T47D (cell line): Measurements from ENCODE around the gene RADIL.

Experiments used
- DNase-seq, 2 experiments: peaks; one replicate each; pipeline versions ENCODE4 v3.0.0 to v3.0.0-alpha.2; 2011 to 2012; ENCODE audit warnings: low read depth in 1 of 2, low spot score in 1 of 2
- JUND ChIP-seq: IDR thresholded peaks from 2 replicates; pipeline ENCODE4 v1.6.1; 2012; ENCODE audit warnings: low read depth
- in situ Hi-C: cut with HindIII; loops from 2 replicates; pipeline ENCODE4 v1.10.0; 2016; ENCODE audit warnings: low sequenced_read_pairs, low pct_unique_long_range_greater_than_20kb

RADIL gene

DNA sequence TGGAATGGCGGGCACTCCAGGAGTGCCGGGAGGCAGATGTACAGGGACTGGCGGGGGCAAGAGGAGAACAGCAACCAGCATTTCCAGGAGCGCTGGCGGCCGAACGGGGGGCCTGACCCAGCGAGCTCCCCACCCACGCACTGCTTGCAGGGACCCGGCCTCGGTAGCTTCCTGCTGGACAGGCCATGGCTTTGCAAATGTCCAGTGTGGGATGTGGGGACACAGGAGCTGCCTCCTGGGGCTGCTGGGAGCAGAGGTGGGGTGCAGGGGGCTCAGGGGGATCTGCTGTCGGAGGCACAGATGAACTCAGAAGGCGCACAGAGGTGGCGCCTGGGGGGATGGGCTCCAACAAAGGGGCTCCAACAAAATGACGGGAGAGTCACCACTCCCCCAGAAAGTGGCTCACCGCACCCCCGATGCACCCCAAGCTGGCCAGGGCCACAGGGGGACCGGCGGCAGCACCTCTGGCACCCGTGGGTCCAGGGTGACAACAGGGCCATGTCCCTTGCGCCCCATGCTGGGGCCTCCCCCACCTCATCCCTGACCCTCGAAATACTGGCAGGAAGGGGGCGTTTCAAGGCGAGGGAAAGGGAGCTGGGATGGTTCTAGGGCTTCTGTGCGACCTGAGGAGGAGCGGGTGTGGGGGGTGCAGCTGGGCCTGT lies 67.0 kb downstream of the RADIL start:
- no peak for TF ChIP-seq JUND
- no peak for DNase-seq
- in situ Hi-C loops, result no loop called here

DNA sequence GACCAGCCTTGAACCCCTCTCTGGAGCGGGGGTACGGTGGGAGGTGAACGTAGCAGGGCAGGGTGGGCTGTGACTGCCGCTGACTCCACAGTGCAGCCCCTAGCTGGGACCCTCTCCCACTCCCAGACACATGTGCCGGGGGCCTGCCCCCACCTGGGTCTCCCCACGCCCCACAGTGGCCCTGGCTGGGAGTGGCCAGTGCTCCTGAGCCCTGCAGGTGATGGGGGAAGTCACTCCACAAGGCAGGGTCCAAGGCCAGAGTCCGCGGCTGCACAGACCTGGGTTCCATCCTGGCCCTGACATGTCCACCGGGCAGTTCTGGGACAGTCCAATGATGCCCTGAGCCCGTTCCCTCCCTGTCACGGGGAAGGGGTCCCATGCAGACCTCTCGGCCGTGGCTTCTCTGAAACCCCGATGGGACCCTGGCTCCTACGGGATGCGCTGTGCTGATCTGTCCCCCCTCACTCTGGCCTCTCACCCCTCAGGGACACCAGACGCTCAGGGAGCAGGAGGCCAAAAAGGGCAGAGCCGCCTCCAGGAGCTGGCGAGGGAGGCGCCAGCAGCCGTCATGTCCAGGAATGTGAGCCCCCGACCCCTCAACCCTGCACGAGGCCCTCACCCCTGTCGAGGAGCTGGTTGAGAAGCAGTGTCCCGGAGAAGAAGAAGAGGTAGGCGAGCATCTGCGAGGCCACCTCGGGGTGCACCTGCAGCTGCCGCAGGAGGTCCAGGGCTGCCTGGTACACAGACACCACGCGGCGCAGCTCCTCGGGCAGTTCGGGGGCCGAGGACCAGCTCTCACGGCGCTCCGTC lies 67.7 kb downstream of the RADIL start:
- in situ Hi-C loops, result no loop called here
- TF ChIP-seq JUND, result no peak
- DNase-seq, result no peak

DNA sequence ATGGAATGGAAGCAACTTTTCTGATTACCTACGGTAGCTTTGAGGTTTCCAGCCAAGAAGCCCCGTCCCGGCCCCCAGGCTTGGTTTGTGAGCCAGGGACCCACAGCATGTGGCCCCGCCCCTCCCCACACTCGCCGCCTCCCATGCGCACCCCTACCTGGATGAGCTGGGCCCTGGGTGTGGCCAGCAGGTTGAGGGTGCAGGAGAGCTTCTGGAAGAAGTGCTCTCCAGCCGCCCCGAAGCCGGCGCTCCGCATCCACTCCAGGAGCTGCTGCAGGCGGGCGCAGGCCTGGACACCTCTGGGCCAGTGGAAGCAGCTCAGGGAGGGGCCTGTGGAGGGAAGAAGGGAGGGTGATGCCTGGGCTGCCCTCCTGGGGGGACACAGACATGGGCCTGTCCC lies 68.4 kb downstream of the RADIL start:
- no peak for TF ChIP-seq JUND
- in situ Hi-C loops, result no loop called here
- no peak for DNase-seq

DNA sequence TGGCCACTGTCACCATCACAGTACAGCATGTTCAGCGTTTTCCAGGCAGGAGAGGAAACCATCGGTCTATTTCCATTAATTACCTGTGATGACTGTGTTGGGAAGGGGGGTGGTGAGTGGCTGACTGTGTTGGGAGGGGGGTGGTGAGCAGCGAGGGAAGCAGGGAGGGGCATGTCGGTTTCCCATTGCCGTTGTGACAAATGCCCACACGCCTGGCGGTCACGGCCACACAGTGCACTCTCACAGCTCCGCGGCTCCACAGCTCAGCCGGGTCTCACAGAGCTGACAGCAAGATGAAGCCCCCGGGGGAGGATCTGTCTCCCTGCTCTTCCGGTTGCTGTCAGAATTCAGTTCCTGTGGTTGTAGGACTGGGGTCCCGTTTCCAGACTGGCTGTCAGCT lies 69.1 kb downstream of the RADIL start:
- no peak for DNase-seq
- in situ Hi-C loops, result no loop called here
- TF ChIP-seq JUND, result no peak

DNA sequence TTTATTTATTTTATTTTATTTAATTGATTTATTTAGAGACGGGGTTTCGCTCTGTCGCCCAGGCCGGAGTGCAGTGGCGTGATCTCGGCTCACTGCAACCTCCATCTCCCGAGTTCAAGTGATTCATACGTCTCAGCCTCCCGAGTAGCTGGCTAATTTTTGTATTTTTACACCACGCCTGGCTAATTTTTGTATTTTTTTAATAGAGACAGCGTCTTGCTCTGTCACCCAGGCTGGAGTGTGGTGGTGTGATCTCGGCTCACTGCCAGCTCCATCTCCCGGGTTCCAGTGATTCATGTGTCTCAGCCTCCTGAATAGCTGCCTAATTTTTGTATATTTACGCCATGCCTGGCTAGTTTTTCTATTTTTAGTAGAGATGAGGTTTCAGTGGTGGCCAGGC lies 73.8 kb downstream of the RADIL start:
- in situ Hi-C loops, result no loop called here
- no peak for TF ChIP-seq JUND
- DNase-seq, result no peak

DNA sequence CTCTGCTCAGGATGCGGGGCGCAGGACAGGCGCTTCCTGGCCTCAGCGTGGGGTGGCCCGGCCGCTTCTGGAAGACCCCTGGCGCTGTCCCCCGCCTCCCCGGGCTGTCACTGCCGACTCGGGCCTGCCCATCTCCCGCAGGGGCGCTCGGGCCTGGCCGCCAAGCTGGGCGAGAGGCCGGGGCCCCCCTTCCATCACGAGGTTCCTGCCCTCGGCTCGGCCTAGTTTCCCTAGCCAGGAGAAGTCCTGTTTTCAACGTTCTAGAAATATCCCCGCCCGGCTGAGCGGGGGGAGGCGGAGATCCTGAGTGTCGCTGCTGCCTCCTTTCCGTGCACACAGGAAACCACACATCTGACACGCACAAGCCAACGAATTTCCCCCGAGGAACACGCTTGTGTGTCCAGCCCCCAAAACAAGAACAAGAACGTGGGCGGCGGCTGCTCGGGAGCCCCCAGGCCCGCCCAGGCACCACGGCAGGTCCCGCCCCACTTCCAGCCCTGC lies 74.4 kb downstream of the RADIL start:
- in situ Hi-C loops, result no loop called here
- no peak for TF ChIP-seq JUND
- DNase-seq, result no peak

DNA sequence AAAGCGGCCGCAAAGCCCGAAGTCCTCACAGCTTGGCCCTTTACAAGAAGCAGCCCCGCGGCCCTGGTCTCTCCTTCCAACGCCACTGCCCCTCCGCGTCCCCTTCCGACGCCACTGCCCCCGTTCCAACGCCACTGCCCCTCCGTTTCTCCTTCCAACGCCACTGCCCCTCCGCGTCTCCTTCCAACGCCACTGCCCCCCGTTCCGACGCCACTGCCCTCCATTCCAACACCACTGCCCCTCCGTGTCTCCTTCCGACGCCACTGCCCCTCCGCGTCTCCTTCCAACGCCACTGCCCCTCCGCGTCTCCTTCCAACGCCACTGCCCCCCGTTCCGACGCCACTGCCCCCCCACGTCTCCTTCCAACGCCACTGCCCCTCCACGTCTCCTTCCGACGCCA lies 75.0 kb downstream of the RADIL start:
- no peak for DNase-seq
- TF ChIP-seq JUND, result no peak
- in situ Hi-C loops, result no loop called here

DNA sequence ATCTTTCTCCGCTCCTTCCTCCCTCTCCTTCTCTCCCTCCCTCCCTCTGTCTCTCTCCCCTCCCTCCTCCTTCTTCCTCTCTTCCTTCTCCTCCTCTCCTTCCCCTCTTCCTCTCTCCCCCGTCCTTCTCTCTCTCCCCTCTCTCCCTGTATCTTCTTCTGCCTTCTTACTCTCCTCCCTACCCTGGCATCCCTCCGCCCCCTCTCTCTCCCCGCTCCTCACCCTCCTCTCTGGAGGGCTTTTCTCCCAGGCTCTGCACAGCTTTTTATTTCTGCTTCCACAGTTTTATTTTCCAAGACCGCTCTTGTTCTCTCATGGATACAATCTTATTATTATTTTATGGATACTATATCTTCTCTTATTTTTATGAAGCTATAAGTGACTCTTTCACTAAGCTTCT lies 75.5 kb downstream of the RADIL start:
- in situ Hi-C loops, result no loop called here
- no peak for TF ChIP-seq JUND
- no peak for DNase-seq

DNA sequence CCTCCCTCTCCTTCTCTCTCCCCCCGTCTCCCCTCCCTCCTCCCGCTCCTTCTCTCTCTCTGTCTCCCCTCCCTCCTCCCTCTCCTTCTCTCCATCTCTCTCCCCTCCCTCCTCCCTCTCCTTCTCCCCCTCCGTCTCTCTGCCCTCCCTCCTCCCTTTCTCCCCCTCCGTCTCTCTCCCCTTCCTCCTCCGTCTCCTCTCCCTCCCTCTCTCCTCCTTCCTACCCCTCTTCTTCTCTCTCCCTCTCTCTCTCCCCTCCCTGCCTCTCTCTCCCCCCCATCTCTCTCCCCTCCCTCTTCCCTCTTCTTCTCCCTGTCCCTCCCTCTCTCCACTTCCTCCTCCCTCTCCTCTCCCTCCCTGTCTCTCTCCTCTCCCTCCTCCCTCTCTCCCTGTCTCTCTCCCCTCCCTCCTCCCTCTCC lies 75.9 kb downstream of the RADIL start:
- in situ Hi-C loops, result no loop called here
- DNase-seq, result no peak
- TF ChIP-seq JUND, result no peak

DNA sequence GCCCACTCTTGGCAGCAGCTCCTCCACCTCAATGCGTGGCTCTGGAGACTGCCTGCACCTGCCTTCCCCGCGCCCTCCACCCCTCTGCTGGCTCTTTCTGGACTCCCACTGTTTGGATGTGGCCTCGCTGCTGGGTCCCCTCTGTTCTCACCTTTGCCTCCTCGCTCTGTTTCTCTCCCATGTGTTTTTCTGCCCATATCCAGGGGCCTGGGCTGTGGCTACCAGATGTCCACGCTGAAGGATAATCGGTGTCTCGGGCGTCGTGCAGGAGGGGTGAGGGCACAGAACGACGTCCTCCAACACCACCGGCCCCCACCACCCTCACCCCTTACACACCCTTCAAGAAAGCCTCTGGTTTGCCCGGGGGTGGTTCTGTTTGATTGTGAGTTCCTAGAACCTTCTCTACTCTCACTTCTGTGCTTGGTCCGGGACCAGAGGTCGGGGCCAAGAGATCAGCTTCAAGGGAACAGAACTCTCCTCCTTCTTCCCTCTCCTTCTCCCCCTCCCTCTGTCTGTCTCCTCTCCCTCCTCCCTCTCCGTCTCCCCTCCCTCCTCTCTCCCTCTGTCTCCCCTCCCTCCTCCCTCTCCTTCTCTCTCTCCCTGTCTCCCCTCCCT lies 76.4 kb downstream of the RADIL start:
- no peak for DNase-seq
- TF ChIP-seq JUND, result no peak
- in situ Hi-C loops, result no loop called here

DNA sequence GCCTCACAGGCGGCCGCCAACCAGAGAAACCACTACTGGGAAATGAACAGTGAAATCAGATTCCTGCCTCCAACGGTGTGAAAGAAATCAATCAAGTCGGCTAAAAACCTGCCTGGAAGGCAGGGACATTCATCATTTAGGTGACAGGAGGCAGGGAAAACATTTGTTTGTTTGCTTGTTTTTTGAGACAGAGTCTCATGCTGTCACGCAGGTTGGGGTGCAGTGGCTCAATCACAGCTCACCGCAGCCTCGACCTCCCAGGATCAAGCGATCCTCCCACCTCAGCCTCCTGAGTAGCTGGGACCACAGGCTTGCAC lies 77.6 kb downstream of the RADIL start:
- TF ChIP-seq JUND, result no peak
- in situ Hi-C loops, result no loop called here

DNA sequence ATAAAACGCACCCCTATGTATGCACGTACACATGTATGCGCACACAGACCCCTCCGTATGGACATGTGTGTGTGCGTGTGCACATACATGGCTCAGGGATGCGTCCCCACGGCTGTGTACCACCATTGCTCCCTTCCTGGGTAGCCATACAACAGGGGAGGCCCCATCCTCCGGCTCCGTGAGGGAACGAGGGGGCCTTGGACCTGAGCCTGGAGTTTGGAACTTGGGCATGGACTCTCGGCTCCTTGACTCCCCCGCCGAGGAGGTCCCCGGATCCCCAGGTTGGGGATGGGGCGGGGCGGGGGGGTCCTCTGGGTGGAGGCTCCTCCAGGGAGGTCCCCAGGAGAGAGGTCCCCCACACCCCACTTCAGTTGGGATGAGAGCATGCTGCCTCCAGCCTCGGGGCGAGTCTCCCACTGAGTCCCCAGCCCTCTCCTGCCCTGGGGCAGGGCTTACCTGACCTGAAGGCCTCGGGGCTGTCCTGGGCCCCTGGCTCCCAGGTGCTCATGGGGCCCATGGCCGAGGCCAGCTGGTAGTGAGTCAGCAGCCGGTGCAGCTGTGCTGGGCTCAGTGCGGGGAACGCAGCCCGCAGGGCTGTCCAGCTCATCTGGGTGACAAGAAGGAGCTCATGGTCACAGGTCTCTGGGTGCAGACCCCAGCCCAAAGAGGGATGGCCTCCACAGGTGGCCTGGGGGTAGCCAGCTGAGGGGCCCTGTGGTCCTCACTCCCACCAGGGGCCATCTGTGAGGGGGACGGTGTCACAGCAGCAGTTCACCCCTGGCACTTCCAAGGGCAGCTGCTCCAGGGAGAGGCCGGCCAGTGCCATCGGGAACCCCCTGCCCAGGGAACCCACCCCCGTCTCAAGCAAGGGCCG lies 78.2 kb downstream of the RADIL start:
- TF ChIP-seq JUND, result no peak
- in situ Hi-C loops, result no loop called here
- DNase-seq, result no peak

More for the DNA sequence above, 77.6 kb downstream of the RADIL start:
- peak in 1 of 2 experiments; percentile 28 for DNase-seq
